HepG2 (cell line): ENCODE data around the gene TNIP1. TPM values are rescaled to one million over a fixed set of nuclear protein-coding genes. Genes with fewer than 3 reads are reported as not detected.

ENCODE experiments used
- ATAC-seq: fragments of 200-7000 bp; cut with Tn5 transposase; 3 replicates; pipeline ENCODE4 v1.9.1; 2020; ENCODE audit warnings: mild to moderate bottlenecking, moderate library complexity
- BruUV-seq: library from RNA; stranded (reverse); fragments of 400-500 nt; replicated peaks from 2 replicates; lab custom pipeline; 2021; lab: Mats Ljungman, UMichigan
- CTCF ChIA-PET: fragments of 300-600 bp; formaldehyde crosslinking; extraction: SDS; loops from one replicate; lab custom pipeline; 2021; ENCODE audit warnings: low total read pairs, inconsistent platforms, low intra/inter-chr PET ratio; lab: Yijun Ruan, JAX
- POLR2A ChIA-PET: fragments of 350-600 bp; sonication (Branson Sonifier 250); formaldehyde crosslinking; loops from one replicate; lab custom pipeline; 2020; ENCODE audit warnings: antibody characterized with exemption, inconsistent platforms; lab: Yijun Ruan, JAX
- DNase-seq: peaks from one replicate; pipeline ENCODE4 v3.0.0-alpha.2; 2015; ENCODE audit warnings: low spot score
- FAIRE-seq: peaks from 3 replicates; lab custom pipeline; 2011; peaks lifted over from hg19 to GRCh38; lab: Jason Lieb, UNC
- H2AFZ ChIP-seq: one replicate; pipeline ENCODE4 v1.6.1; 2011; ENCODE audit warnings: low read length, inconsistent platforms
- H3K27ac ChIP-seq: fragments of 300-600 bp; 3 replicates; pipeline ENCODE4 v1.8.0; 2011; ENCODE audit warnings: mixed run types, mild to moderate bottlenecking, mixed read lengths, low read length, inconsistent platforms; ENCODE audit not compliant: insufficient read depth; ENCODE audit errors: extremely low read length
- H3K27me3 ChIP-seq, 2 experiments: fragments of 200-600 bp in 1 of 2; 2 replicates in 1 of 2; 3 replicates in 1 of 2; pipeline versions ENCODE4 v1.6.0 to v1.8.0; 2011; ENCODE audit warnings: low read length in 2 of 2, mild to moderate bottlenecking in 2 of 2, moderate library complexity in 2 of 2, inconsistent platforms in 1 of 2; ENCODE audit not compliant: insufficient read depth in 2 of 2, control insufficient read depth in 1 of 2
- H3K36me3 ChIP-seq, 2 experiments: fragments of 200-600 bp in 1 of 2; replicated peaks in 1 of 2; 2 replicates in 1 of 2; 3 replicates in 1 of 2; pipeline versions ENCODE4 v1.5.1 to v1.8.0; 2011; ENCODE audit warnings: low read length in 2 of 2, inconsistent platforms in 1 of 2; ENCODE audit not compliant: insufficient read depth in 2 of 2, control insufficient read depth in 1 of 2
- H3K4me1 ChIP-seq: 2 replicates; pipeline ENCODE4 v1.5.1; 2012; ENCODE audit warnings: low read length, inconsistent platforms; ENCODE audit not compliant: insufficient read depth
- H3K4me2 ChIP-seq: 2 replicates; pipeline ENCODE4 v1.6.0; 2011; ENCODE audit warnings: low read depth, low read length, inconsistent platforms
- H3K4me3 ChIP-seq, 3 experiments: fragments of 200-600 bp in 1 of 3; sonication (generic), shearing (Covaris generic) in 1 of 3; replicated peaks in 1 of 3; 2 replicates each; pipeline ENCODE4 v1.5.1; 2011 to 2016; ENCODE audit warnings: low read length in 3 of 3, inconsistent platforms in 2 of 3, low read depth in 2 of 3, mild to moderate bottlenecking in 2 of 3, control low read depth in 1 of 3, mixed read lengths in 1 of 3; ENCODE audit not compliant: insufficient read depth in 1 of 3
- H3K79me2 ChIP-seq: one replicate; pipeline ENCODE4 v1.6.1; 2011; ENCODE audit warnings: low read length, inconsistent platforms; ENCODE audit not compliant: insufficient read depth
- H3K9ac ChIP-seq: 2 replicates; pipeline ENCODE4 v1.6.0; 2011; ENCODE audit warnings: mild to moderate bottlenecking, low read depth, low read length, inconsistent platforms; ENCODE audit not compliant: insufficient read depth
- H3K9me3 ChIP-seq: 2 replicates; pipeline ENCODE4 v1.5.1; 2012; ENCODE audit warnings: mild to moderate bottlenecking, low read length
- H4K20me1 ChIP-seq: 2 replicates; pipeline ENCODE4 v1.6.0; 2011; ENCODE audit warnings: inconsistent platforms, mild to moderate bottlenecking, low read length, moderate library complexity; ENCODE audit not compliant: insufficient read depth
- NR2F6 ChIP-seq, 2 experiments: IDR thresholded peaks; 2 replicates each; pipeline ENCODE4 v1.6.1; 2016; ENCODE audit warnings: antibody characterized with exemption in 1 of 2, mild to moderate bottlenecking in 1 of 2
- RARA ChIP-seq: IDR thresholded peaks from 2 replicates; pipeline ENCODE4 v1.6.1; 2016; ENCODE audit warnings: missing genetic modification reagents, missing compliant biosample characterization
- RBM22 ChIP-seq: fragments of 200-400 bp; formaldehyde crosslinking; optimal IDR thresholded peaks from 2 replicates; pipeline ENCODE3; 2017; ENCODE audit warnings: mild to moderate bottlenecking, low read length, moderate library complexity
- ZNF792 ChIP-seq: IDR thresholded peaks from 2 replicates; pipeline ENCODE4 v1.6.1; 2016
- WGBS: methylation state at CpG from one replicate; pipeline ENCODE4 v1.1.6; 2017; ENCODE audit warnings: low lambda C conversion rate; 5-methylcytosine and 5-hydroxymethylcytosine counted together
- in situ Hi-C: cut with HindIII; loops from 2 replicates; pipeline ENCODE4 v1.10.0; 2017; ENCODE audit warnings: low pct_unique_long_range_greater_than_20kb; ENCODE audit not compliant: extremely low pct_ligation_motif_present
- intact Hi-C: fragments of 100-400 bp; cut with micrococcal nuclease; formaldehyde crosslinking; loops from one replicate; pipeline ENCODE4 v1.10.0; 2022; ENCODE audit not compliant: unreplicated experiment
- polyA plus RNA-seq, 8 experiments: library from polyadenylated mRNA; depleted of rRNA in 3 of 8; stranded (reverse) in 7 of 8; unstranded in 1 of 8; fragments of >200 nt; fragmentation: Illumina TruSeq in 4 of 8; extraction: Trizol in 4 of 8; gene quantifications; 2 replicates each; pipeline versions ENCODE4 v1.2.1 to v1.2.3, GENCODE V29; 2011 to 2016; ENCODE audit warnings: low read depth in 4 of 8, missing spikeins in 1 of 8, mixed read lengths in 1 of 8; ENCODE audit not compliant: insufficient read depth in 1 of 8
- total RNA-seq, 5 experiments: library from RNA; depleted of rRNA; stranded (reverse); fragments of >200 nt; fragmentation: Illumina TruSeq; extraction: Trizol; gene quantifications; 2 replicates each; pipeline ENCODE4 v1.2.3, GENCODE V29; 2016; ENCODE audit warnings: low read depth in 1 of 5

The TNIP1 gene
- total and polyA plus RNA-seq, 2 of the 13 experiments (the other 11 are each of a cell fraction or from before 2014, with no cell fraction given): 26.2 to 45.9 TPM

DNA sequence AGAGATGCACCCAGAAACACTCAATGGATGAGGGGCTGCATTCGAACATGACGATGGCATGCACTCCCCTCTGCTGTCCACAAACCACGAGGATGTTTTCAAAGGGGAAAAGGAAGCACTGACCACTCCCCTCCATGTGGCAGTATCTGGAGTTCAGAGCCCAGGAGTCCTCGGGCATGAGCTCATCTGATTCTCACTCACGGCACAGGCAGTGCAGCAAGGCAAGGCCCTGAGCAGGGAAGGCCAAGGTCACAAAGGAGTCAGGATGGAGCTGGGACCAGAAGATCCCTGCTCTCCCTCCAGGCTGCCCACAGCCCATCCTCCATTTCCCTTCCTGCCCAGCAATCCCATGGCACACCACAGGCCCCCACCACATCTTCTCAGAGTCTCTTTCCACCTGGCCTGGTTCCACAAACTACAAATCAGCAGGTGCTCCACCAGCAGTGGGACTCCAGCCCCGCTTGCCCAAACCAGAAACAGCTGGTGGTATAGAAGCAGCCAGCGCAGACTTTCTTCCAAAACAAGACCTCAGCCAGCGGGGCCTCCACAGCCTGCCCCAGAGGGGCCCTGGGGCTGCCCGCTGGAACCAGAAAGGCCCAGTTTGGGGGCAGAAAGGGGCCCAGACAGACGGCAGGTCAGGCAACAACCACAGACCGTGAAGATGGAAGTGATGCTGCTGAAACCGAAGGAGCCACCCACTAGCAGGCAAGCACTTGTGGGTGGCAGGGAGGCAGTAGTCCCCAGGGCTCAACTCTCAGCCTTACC lies 12.2 kb downstream of the TNIP1 start:
- Histone ChIP-seq H3K4me3 (no peak overlapping the region), H3K4me1 (peaks cover 40% of the 10 kb centered on the region), H3K9ac (no peak overlapping the region), H3K9me3 (no peaks in the 10 kb centered on the region), H3K27ac (no peak overlapping the region), H3K27me3 (no peaks in the 10 kb centered on the region), H2AFZ (no peak overlapping the region), H3K79me2 (peaks cover 89% of the 10 kb centered on the region), H3K36me3 (peaks cover 16 to 49% of the 10 kb centered on the region in 2 experiments), H3K4me2 (no peak overlapping the region), H4K20me1 (peaks cover 67% of the 10 kb centered on the region)
- DNase-seq (no peak), ATAC-seq (peak; percentile 48; the same call in 2 of the 3 replicates), FAIRE-seq (no peak)
- BruUV-seq: no TSS peak
- TF ChIP-seq NR2F6 (IDR thresholded peaks at IDR 0.05) (no peak), NR2F6 (CRISPR knock-in tag; IDR thresholded peaks at IDR 0.05) (0 out of 2 replicates have a peak, but pooled peaks have one; percentile 9), RBM22 (no peak)
- WGBS: 95% methylated on average over 6 of the region's 12 CpGs
- intact Hi-C loops: no loop called here
- in situ Hi-C loops: no loop called here
- CTCF ChIA-PET: no interaction called here
- POLR2A ChIA-PET: no interaction called here

DNA sequence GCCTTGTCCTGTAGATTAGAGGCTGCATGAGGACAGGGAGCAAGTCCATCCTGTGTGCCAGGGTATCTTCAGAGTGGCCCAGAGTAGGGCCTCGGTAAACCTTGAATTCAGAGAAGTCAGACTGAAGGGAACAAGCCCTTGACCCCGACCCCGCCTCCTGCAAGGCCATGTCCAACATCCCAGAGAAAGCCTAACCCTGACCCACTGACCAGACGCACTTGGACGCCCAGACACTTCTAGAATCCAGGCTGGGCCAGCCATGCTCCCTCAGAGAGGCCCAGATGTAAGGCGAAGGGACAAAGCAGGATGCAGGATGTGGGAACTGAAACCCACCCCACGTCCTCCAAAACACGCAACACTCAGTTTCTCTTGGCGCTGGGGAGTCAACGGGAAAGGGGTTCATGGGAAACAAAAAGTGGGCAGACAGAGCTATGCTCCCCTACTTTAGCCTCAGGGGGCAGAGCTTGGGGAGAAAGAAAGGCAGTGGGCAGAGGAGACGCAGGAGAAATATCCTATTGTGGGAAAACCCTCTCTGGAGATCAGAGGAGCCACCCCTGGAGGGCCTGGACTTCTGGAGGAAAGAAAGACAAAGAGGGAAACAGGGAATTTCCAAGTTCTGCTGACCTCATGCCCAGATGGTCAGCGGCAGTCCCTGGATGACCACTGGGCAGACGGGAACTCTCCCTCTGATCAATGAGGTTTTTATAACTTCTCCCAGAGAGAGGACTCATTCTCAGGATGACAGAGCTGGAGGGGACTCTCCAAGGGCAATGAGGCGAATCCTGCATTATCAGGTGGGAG lies 13.0 kb downstream of the TNIP1 start:
- Histone ChIP-seq H3K4me3 (no peak overlapping the region), H3K27me3 (no peaks in the 10 kb centered on the region), H2AFZ (no peak overlapping the region), H4K20me1 (peaks cover 67% of the 10 kb centered on the region; the same call in 1 of the 2 replicates), H3K27ac (no peak overlapping the region), H3K4me2 (no peak overlapping the region), H3K36me3 (peaks cover 23 to 56% of the 10 kb centered on the region in 2 experiments), H3K9ac (no peak overlapping the region), H3K4me1 (peaks cover 47% of the 10 kb centered on the region), H3K79me2 (peaks cover 82% of the 10 kb centered on the region), H3K9me3 (no peaks in the 10 kb centered on the region)
- in situ Hi-C loops (no loop called here), intact Hi-C loops (no loop called here)
- FAIRE-seq (no peak), DNase-seq (no peak), ATAC-seq (no peak)
- CTCF ChIA-PET: no interaction called here
- BruUV-seq: no TSS peak
- 94% methylated on average over 10 of the region's 14 CpGs for WGBS
- TF ChIP-seq ZNF792 (CRISPR knock-in tag) (no peak), RARA (CRISPR knock-in tag) (0 out of 2 replicates have a peak, but pooled peaks have one; percentile 15)
- POLR2A ChIA-PET: no interaction called here
